Hippocampal formation (tissue), 2 donors: ENCODE data around the gene CRYBA1.
"Not testable (repeated sequence)": the region's sequence is repeated elsewhere in the genome, so short reads cannot be mapped to it uniquely, and the experiment has no call there.

ENCODE experiments used
- DNase-seq, 2 donors: peaks; one replicate each; lab custom pipeline; 2025; lab: John Stamatoyannopoulos, UW

CRYBA1 gene

GRCh38 chr17:29246628-29247027, at the start of gene CRYBA1:
TSS of gene CRYBA1 (plus strand) at chr17:29246859. CDS start at chr17:29246864, 5 bp downstream.
- DNase-seq: no peak

GRCh38 chr17:29197516-29198272, 49.0 kb upstream of the CRYBA1 start:
- no peak for DNase-seq

GRCh38 chr17:29204068-29204804, 42.4 kb upstream of the CRYBA1 start:
- DNase-seq: not testable (repeated sequence)

GRCh38 chr17:29205047-29205446, 41.6 kb upstream of the CRYBA1 start:
- no peak for DNase-seq

- DNase-seq: no peak
Measured at GRCh38 chr17:29207975-29208374, 38.7 kb upstream of the CRYBA1 start.

GRCh38 chr17:29209073-29209472, 37.6 kb upstream of the CRYBA1 start:
- no peak for DNase-seq

- DNase-seq: no peak
Measured at GRCh38 chr17:29210879-29211278, 35.8 kb upstream of the CRYBA1 start.

GRCh38 chr17:29212094-29212631, 34.5 kb upstream of the CRYBA1 start:
- no peak for DNase-seq

GRCh38 chr17:29212681-29213121, 34.0 kb upstream of the CRYBA1 start:
- DNase-seq: peak; percentile 78 to 100

GRCh38 chr17:29214215-29215146, 32.2 kb upstream of the CRYBA1 start:
- DNase-seq: no peak

- DNase-seq: no peak
Measured at GRCh38 chr17:29215174-29215573, 31.5 kb upstream of the CRYBA1 start.

- no peak for DNase-seq
Measured at GRCh38 chr17:29215717-29216116, 30.9 kb upstream of the CRYBA1 start.

- no peak for DNase-seq
Measured at GRCh38 chr17:29216181-29216580, 30.5 kb upstream of the CRYBA1 start.

GRCh38 chr17:29216856-29217255, 29.8 kb upstream of the CRYBA1 start:
- DNase-seq: no peak

GRCh38 chr17:29219378-29220047, 27.1 kb upstream of the CRYBA1 start:
- peak; percentile 80 to 92 for DNase-seq

- DNase-seq: not testable (repeated sequence)
Measured at GRCh38 chr17:29221338-29221737, 25.3 kb upstream of the CRYBA1 start.

- DNase-seq: no peak
Measured at GRCh38 chr17:29225396-29225795, 21.3 kb upstream of the CRYBA1 start.

GRCh38 chr17:29233301-29233700, 13.4 kb upstream of the CRYBA1 start:
- DNase-seq: no peak

GRCh38 chr17:29234972-29235371, 11.7 kb upstream of the CRYBA1 start:
- DNase-seq: not testable (repeated sequence)

GRCh38 chr17:29235904-29236303, 10.8 kb upstream of the CRYBA1 start:
- DNase-seq: no peak

GRCh38 chr17:29237476-29238132, 9.1 kb upstream of the CRYBA1 start:
- DNase-seq: no peak
